GM23338 (cell line): Measurements from ENCODE around the gene HNRNPC. TPM values are rescaled to one million over a fixed set of nuclear protein-coding genes. Genes with fewer than 3 reads are reported as not detected.
A peak's percentile ranks its signal among the peaks of the same experiment; 100 is the strongest.

Experiments used
- ATAC-seq: fragments of 200-7000 bp; cut with Tn5 transposase; 3 replicates; pipeline ENCODE4 v1.9.1; 2020
- DNase-seq: peaks from one replicate; pipeline ENCODE4 v3.0.0-alpha.2; 2015; ENCODE audit warnings: low spot score
- H2AFZ ChIP-seq: fragments of 200-600 bp; sonication (generic); 2 replicates; pipeline ENCODE4 v1.8.0; 2016; ENCODE audit warnings: antibody characterized with exemption, mild to moderate bottlenecking, moderate library complexity
- H3F3A ChIP-seq: fragments of 200-600 bp; sonication (generic); replicated peaks from 2 replicates; pipeline ENCODE4 v1.8.0; 2017; ENCODE audit warnings: antibody characterized with exemption, mixed run types, low read depth
- H3K27ac ChIP-seq: fragments of 200-600 bp; sonication (generic); 2 replicates; pipeline ENCODE4 v1.6.1; 2016; ENCODE audit warnings: low read depth
- H3K27me3 ChIP-seq: fragments of 200-600 bp; sonication (generic); 2 replicates; pipeline ENCODE4 v1.8.0; 2016; ENCODE audit warnings: mild to moderate bottlenecking, mixed run types, moderate library complexity; ENCODE audit not compliant: insufficient read depth
- H3K36me3 ChIP-seq: fragments of 200-600 bp; sonication (generic); 2 replicates; pipeline ENCODE4 v1.8.0; 2016; ENCODE audit warnings: mild to moderate bottlenecking; ENCODE audit not compliant: insufficient read depth
- H3K4me1 ChIP-seq: fragments of 200-600 bp; sonication (generic); 2 replicates; pipeline ENCODE4 v1.8.0; 2016; ENCODE audit warnings: mild to moderate bottlenecking, moderate library complexity; ENCODE audit not compliant: insufficient read depth
- H3K4me2 ChIP-seq: fragments of 200-600 bp; sonication (generic); 2 replicates; pipeline ENCODE4 v1.7.1; 2017; ENCODE audit warnings: mixed run types
- H3K4me3 ChIP-seq: fragments of 200-600 bp; sonication (generic); 2 replicates; pipeline ENCODE4 v1.6.1; 2016; ENCODE audit warnings: mixed run types
- H3K79me2 ChIP-seq: fragments of 200-600 bp; sonication (generic); replicated peaks from 2 replicates; pipeline ENCODE4 v1.8.0; 2017; ENCODE audit warnings: mild to moderate bottlenecking; ENCODE audit not compliant: insufficient read depth
- H3K9me2 ChIP-seq: fragments of 200-600 bp; sonication (generic); 2 replicates; pipeline ENCODE4 v1.8.0; 2017; ENCODE audit not compliant: insufficient read depth
- H4K20me1 ChIP-seq: fragments of 200-600 bp; sonication (generic); replicated peaks from 2 replicates; pipeline ENCODE4 v1.8.0; 2017; ENCODE audit warnings: mild to moderate bottlenecking; ENCODE audit not compliant: insufficient read depth
- H3K27ac Mint-ChIP-seq: 2 replicates; pipeline ENCODE4 v1.8.0; 2020; ENCODE audit warnings: inconsistent platforms, mild to moderate bottlenecking, moderate library complexity, mixed read lengths
- H3K27me3 Mint-ChIP-seq: 3 replicates; pipeline ENCODE4 v1.8.0; 2022; ENCODE audit warnings: low read depth, mild to moderate bottlenecking, moderate library complexity, mixed read lengths, inconsistent platforms; ENCODE audit not compliant: insufficient read depth, poor library complexity
- H3K36me3 Mint-ChIP-seq: 3 replicates; pipeline ENCODE4 v1.8.0; 2021; ENCODE audit warnings: low read depth, mild to moderate bottlenecking, inconsistent platforms, moderate library complexity, mixed read lengths
- H3K4me1 Mint-ChIP-seq: 3 replicates; pipeline ENCODE4 v1.8.0; 2020; ENCODE audit warnings: mild to moderate bottlenecking, inconsistent platforms, mixed read lengths
- H3K4me3 Mint-ChIP-seq: 3 replicates; pipeline ENCODE4 v1.8.0; 2021; ENCODE audit warnings: moderate library complexity, mild to moderate bottlenecking, inconsistent platforms, mixed read lengths
- H3K9me3 Mint-ChIP-seq: 3 replicates; pipeline ENCODE4 v1.8.0; 2020; ENCODE audit warnings: moderate library complexity, mild to moderate bottlenecking, inconsistent platforms, mixed read lengths
- CREB1 ChIP-seq: fragments of 250-450 bp; sonication (Bioruptor Pico); IDR thresholded peaks from 2 replicates; pipeline ENCODE4 v1.5.0; 2020; ENCODE audit warnings: low read depth, mild to moderate bottlenecking, moderate library complexity
- ETS1 ChIP-seq: IDR thresholded peaks from 2 replicates; pipeline ENCODE4 v1.6.1; 2016; ENCODE audit warnings: antibody characterized with exemption
- EZH2 ChIP-seq: fragments of 200-600 bp; sonication (generic); IDR thresholded peaks from one replicate; pipeline ENCODE4 v1.8.0; 2017; ENCODE audit warnings: antibody characterized with exemption, mild to moderate bottlenecking, low read depth; ENCODE audit not compliant: unreplicated experiment
- EZH2phosphoT487 ChIP-seq: fragments of 200-600 bp; sonication (generic); IDR thresholded peaks from one replicate; pipeline ENCODE4 v1.8.1; 2018; ENCODE audit warnings: antibody characterized with exemption; ENCODE audit not compliant: unreplicated experiment
- JUNB ChIP-seq: IDR thresholded peaks from one replicate; pipeline ENCODE4 v1.6.1; 2016; ENCODE audit warnings: antibody characterized with exemption; ENCODE audit not compliant: unreplicated experiment
- POLR2AphosphoS5 ChIP-seq: IDR thresholded peaks from 2 replicates; pipeline ENCODE4 v1.6.1; 2016; ENCODE audit warnings: antibody characterized with exemption, low read depth
- polyA plus RNA-seq: library from polyadenylated mRNA; unstranded; fragments of >200 nt; fragmentation: Nextera tagmentation; extraction: Ambion mirVana; gene quantifications from 2 replicates; pipeline ENCODE4 v1.2.1, GENCODE V29; 2016
- total RNA-seq: library from RNA; depleted of rRNA; stranded (reverse); fragments of >200 nt; shearing (Covaris generic); gene quantifications from 2 replicates; pipeline ENCODE4 v1.2.3, GENCODE V29; 2014
- TF ChIP-seq, protein P1 (sequence below): IDR thresholded peaks from one replicate; pipeline ENCODE4 v1.6.1; 2018; ENCODE audit warnings: antibody characterized with exemption; ENCODE audit not compliant: unreplicated experiment
- TF ChIP-seq, protein P2 (sequence below), 2 experiments: fragments of 200-600 bp in 1 of 2; sonication (generic) in 1 of 2; conservative IDR thresholded peaks; 2 replicates each; pipeline versions ENCODE4 v1.5.1 to v1.6.1; 2016 to 2017; ENCODE audit warnings: antibody characterized with exemption in 2 of 2, low read depth in 2 of 2, mild to moderate bottlenecking in 2 of 2, moderate library complexity in 1 of 2

The HNRNPC gene
- total and polyA plus RNA-seq, 2 experiments from 2014 or later, result 1,259 to 1,296 TPM

DNA sequence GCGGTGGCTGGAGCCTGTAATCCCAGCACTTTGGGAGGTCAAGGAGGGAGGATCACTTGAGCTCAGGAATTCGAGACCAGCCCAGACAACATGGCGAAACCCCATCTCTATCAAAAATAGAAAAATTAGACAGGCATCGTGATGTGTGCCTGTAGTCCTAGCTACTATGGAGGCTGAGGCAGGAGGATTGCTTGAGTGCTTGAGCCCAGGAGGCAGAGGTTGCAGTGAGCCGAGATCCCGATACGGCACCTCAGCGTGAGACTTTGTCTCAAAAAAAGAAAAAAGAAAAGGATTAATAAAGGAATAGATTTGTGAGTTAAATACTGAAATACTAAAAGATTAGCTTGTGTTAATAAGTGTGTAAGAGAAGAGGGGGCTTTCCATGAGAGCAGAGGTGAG is 40.0 kb upstream of the HNRNPC start:
- H3K36me3 ChIP-seq, result no peaks in the 10 kb centered on the region
- H3K79me2 ChIP-seq, result no peaks in the 10 kb centered on the region
- Mint-ChIP-seq H3K27me3 (peaks cover 2% of the 10 kb centered on the region), H3K27ac (peak overlapping the region; percentile 98), H3K9me3 (no peaks in the 10 kb centered on the region), H3K4me3 (peak overlapping the region; percentile 82), H3K36me3 (no peaks in the 10 kb centered on the region), H3K4me1 (peaks cover 29% of the 10 kb centered on the region; the same call in 2 of the 3 replicates)
- H3K4me2 ChIP-seq, result peak overlapping the region; percentile 31
- H3K27me3 ChIP-seq, result no peaks in the 10 kb centered on the region
- H3F3A ChIP-seq, result no peaks in the 10 kb centered on the region
- H4K20me1 ChIP-seq, result no peaks in the 10 kb centered on the region
- peak overlapping the region; percentile 95 for H3K27ac ChIP-seq
- no peak for TF ChIP-seq POLR2AphosphoS5
- H2AFZ ChIP-seq, result no peak overlapping the region
- DNase-seq, result no peak
- peak overlapping the region; percentile 27; the same call in 1 of the 2 replicates for H3K4me3 ChIP-seq
- ATAC-seq, result peak; percentile 10
- no peaks in the 10 kb centered on the region for H3K9me2 ChIP-seq
- H3K4me1 ChIP-seq, result peaks cover 25% of the 10 kb centered on the region

DNA sequence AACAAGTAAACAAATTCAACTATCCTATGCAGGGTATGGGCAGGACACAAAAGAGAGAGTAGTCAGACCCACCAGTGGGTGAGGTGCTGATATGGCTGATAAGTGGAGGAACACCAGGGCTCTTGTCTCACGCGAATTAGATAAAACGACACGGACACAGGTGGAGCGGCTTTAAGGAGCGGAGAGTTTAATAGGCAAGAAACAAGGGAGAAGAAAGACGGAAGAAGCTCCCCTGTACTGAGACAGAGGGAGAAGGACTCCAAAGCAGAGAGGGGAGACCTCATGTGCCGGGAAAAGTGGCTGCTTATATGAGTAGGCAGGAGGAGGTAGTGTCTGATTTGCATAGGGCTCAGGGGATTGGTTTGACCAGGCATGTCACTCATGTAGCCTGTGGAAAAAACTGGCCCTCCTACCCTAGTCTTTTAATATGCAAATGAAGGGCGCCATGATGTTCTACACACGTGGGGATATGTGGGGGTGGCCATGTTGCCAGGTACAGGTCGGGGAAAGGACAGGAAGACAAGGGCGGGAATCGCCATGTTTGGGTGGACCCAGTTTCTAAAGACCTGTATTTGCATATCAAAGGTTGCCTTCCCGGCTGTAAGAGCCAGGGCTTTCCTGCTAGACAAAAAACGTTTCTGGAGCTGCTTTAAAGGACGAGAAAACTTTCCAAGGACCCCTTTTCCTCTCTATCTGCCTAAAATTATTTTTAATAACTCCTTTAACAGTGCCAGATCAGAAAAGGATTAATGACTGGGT is 39.4 kb upstream of the HNRNPC start:
- H3F3A ChIP-seq, result no peaks in the 10 kb centered on the region
- DNase-seq (peak; percentile 99), ATAC-seq (peak; percentile 93)
- H3K36me3 ChIP-seq, result no peaks in the 10 kb centered on the region
- H3K27ac Mint-ChIP-seq, result peak overlapping the region; percentile 98
- no peaks in the 10 kb centered on the region for H4K20me1 ChIP-seq
- H3K27me3 Mint-ChIP-seq, result peaks cover 2% of the 10 kb centered on the region
- H3K36me3 Mint-ChIP-seq, result no peaks in the 10 kb centered on the region
- H3K4me3 ChIP-seq, result peak overlapping the region; percentile 48
- no peaks in the 10 kb centered on the region for H3K79me2 ChIP-seq
- no peaks in the 10 kb centered on the region for H3K27me3 ChIP-seq
- no peak overlapping the region for H2AFZ ChIP-seq
- peak overlapping the region; percentile 82 for H3K4me3 Mint-ChIP-seq
- H3K4me1 Mint-ChIP-seq, result peaks cover 29% of the 10 kb centered on the region; the same call in 2 of the 3 replicates
- H3K9me2 ChIP-seq, result no peaks in the 10 kb centered on the region
- H3K4me2 ChIP-seq, result peak overlapping the region; percentile 75
- peak overlapping the region; percentile 95 for H3K27ac ChIP-seq
- H3K9me3 Mint-ChIP-seq, result no peaks in the 10 kb centered on the region
- H3K4me1 ChIP-seq, result peaks cover 25% of the 10 kb centered on the region
- TF ChIP-seq ETS1 (no peak), JUNB (no peak), EZH2 (no peak), POLR2AphosphoS5 (peak; percentile 96), EZH2phosphoT487 (no peak), CREB1 (CRISPR knock-in tag) (peak; percentile 77)
- TF ChIP-seq, protein P1, sequence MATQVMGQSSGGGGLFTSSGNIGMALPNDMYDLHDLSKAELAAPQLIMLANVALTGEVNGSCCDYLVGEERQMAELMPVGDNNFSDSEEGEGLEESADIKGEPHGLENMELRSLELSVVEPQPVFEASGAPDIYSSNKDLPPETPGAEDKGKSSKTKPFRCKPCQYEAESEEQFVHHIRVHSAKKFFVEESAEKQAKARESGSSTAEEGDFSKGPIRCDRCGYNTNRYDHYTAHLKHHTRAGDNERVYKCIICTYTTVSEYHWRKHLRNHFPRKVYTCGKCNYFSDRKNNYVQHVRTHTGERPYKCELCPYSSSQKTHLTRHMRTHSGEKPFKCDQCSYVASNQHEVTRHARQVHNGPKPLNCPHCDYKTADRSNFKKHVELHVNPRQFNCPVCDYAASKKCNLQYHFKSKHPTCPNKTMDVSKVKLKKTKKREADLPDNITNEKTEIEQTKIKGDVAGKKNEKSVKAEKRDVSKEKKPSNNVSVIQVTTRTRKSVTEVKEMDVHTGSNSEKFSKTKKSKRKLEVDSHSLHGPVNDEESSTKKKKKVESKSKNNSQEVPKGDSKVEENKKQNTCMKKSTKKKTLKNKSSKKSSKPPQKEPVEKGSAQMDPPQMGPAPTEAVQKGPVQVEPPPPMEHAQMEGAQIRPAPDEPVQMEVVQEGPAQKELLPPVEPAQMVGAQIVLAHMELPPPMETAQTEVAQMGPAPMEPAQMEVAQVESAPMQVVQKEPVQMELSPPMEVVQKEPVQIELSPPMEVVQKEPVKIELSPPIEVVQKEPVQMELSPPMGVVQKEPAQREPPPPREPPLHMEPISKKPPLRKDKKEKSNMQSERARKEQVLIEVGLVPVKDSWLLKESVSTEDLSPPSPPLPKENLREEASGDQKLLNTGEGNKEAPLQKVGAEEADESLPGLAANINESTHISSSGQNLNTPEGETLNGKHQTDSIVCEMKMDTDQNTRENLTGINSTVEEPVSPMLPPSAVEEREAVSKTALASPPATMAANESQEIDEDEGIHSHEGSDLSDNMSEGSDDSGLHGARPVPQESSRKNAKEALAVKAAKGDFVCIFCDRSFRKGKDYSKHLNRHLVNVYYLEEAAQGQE, result no peak
- TF ChIP-seq, protein P2, sequence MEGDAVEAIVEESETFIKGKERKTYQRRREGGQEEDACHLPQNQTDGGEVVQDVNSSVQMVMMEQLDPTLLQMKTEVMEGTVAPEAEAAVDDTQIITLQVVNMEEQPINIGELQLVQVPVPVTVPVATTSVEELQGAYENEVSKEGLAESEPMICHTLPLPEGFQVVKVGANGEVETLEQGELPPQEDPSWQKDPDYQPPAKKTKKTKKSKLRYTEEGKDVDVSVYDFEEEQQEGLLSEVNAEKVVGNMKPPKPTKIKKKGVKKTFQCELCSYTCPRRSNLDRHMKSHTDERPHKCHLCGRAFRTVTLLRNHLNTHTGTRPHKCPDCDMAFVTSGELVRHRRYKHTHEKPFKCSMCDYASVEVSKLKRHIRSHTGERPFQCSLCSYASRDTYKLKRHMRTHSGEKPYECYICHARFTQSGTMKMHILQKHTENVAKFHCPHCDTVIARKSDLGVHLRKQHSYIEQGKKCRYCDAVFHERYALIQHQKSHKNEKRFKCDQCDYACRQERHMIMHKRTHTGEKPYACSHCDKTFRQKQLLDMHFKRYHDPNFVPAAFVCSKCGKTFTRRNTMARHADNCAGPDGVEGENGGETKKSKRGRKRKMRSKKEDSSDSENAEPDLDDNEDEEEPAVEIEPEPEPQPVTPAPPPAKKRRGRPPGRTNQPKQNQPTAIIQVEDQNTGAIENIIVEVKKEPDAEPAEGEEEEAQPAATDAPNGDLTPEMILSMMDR (conservative IDR thresholded peaks at IDR 0.05; ENCODE audit: low read depth in 2 of 2), result no peak
